ENCODE measurements around the gene GAS7. TPM values are rescaled to one million over a fixed set of nuclear protein-coding genes. Genes with fewer than 3 reads are reported as not detected.

GAS7 gene
- total and polyA plus RNA-seq, 2 experiments from 2014 or later: 1.9 to 10.7 TPM

DNA sequence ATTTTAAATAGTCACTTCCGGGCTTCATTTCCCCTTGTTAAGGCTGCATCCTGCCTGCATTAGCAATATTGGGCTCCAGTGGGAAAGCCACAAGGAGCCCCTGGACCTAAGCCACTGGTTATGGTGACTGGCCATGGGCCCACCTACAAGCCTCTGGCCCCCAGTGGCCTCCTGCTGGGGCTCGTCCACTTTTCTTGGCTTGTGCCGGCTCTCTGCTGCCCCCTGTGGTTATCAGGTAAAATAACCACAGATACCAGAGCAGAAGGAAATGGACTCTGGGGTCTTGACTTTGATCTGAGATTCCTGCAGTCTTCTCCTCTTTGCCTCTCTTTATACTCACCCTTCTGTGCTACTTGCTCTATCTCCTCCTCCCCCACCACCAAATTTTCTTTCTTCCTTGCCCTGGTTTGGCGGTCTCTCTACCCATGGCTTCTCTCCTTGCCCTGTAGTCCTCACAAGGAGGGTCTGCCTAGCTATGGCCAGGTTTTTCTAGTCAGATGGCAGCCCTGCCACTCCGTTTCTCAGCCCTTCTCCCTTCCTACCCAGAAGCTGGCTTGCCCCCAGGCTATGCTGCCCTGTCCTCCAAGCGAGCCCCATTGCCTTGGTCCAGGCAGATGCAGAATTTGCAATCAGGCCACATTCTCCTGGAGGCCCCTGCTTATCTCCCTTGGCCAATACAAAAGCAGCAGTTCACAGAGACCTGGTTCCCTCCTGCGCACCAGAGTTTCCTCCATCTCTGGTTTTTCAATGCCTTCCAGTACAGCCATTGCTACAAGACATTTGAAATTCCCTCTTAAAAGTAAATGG lies 210.4 kb downstream of the GAS7 start:
- Mint-ChIP-seq H3K9me3 (peaks cover 9% of the 10 kb centered on the region), H3K4me3 (no peak overlapping the region), H3K27me3 (ENCODE audit: insufficient read depth, low read depth, poor library complexity) (peaks cover 15% of the 10 kb centered on the region), H3K36me3 (ENCODE audit: low read depth) (peaks cover 3% of the 10 kb centered on the region; the same call in 1 of the 3 replicates), H3K27ac (no peak overlapping the region), H3K4me1 (no peaks in the 10 kb centered on the region)
- Histone ChIP-seq H3K79me2 (replicated peaks; ENCODE audit: insufficient read depth) (no peaks in the 10 kb centered on the region), H3K27me3 (ENCODE audit: insufficient read depth) (no peaks in the 10 kb centered on the region), H3K4me1 (ENCODE audit: insufficient read depth) (no peaks in the 10 kb centered on the region), H3K27ac (ENCODE audit: low read depth) (no peak overlapping the region), H3F3A (replicated peaks; ENCODE audit: low read depth) (no peaks in the 10 kb centered on the region), H3K9me2 (ENCODE audit: insufficient read depth) (no peaks in the 10 kb centered on the region), H3K4me3 (no peak overlapping the region), H2AFZ (no peak overlapping the region), H3K4me2 (no peak overlapping the region), H4K20me1 (replicated peaks; ENCODE audit: insufficient read depth) (no peaks in the 10 kb centered on the region), H3K36me3 (ENCODE audit: insufficient read depth) (no peaks in the 10 kb centered on the region)
- ATAC-seq: peak; percentile 56
- peak; percentile 68 for DNase-seq (ENCODE audit: low spot score)
- TF ChIP-seq CREB1 (CRISPR knock-in tag; IDR thresholded peaks at IDR 0.05; ENCODE audit: low read depth): no peak
- TF ChIP-seq, protein P1, sequence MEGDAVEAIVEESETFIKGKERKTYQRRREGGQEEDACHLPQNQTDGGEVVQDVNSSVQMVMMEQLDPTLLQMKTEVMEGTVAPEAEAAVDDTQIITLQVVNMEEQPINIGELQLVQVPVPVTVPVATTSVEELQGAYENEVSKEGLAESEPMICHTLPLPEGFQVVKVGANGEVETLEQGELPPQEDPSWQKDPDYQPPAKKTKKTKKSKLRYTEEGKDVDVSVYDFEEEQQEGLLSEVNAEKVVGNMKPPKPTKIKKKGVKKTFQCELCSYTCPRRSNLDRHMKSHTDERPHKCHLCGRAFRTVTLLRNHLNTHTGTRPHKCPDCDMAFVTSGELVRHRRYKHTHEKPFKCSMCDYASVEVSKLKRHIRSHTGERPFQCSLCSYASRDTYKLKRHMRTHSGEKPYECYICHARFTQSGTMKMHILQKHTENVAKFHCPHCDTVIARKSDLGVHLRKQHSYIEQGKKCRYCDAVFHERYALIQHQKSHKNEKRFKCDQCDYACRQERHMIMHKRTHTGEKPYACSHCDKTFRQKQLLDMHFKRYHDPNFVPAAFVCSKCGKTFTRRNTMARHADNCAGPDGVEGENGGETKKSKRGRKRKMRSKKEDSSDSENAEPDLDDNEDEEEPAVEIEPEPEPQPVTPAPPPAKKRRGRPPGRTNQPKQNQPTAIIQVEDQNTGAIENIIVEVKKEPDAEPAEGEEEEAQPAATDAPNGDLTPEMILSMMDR (conservative IDR thresholded peaks at IDR 0.05; ENCODE audit: low read depth in 2 of 2): peak; percentile 69 to 84
- no peak for TF ChIP-seq EZH2phosphoT487 (IDR thresholded peaks at IDR 0.05; ENCODE audit: unreplicated experiment)
- TF ChIP-seq, protein P2, sequence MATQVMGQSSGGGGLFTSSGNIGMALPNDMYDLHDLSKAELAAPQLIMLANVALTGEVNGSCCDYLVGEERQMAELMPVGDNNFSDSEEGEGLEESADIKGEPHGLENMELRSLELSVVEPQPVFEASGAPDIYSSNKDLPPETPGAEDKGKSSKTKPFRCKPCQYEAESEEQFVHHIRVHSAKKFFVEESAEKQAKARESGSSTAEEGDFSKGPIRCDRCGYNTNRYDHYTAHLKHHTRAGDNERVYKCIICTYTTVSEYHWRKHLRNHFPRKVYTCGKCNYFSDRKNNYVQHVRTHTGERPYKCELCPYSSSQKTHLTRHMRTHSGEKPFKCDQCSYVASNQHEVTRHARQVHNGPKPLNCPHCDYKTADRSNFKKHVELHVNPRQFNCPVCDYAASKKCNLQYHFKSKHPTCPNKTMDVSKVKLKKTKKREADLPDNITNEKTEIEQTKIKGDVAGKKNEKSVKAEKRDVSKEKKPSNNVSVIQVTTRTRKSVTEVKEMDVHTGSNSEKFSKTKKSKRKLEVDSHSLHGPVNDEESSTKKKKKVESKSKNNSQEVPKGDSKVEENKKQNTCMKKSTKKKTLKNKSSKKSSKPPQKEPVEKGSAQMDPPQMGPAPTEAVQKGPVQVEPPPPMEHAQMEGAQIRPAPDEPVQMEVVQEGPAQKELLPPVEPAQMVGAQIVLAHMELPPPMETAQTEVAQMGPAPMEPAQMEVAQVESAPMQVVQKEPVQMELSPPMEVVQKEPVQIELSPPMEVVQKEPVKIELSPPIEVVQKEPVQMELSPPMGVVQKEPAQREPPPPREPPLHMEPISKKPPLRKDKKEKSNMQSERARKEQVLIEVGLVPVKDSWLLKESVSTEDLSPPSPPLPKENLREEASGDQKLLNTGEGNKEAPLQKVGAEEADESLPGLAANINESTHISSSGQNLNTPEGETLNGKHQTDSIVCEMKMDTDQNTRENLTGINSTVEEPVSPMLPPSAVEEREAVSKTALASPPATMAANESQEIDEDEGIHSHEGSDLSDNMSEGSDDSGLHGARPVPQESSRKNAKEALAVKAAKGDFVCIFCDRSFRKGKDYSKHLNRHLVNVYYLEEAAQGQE (IDR thresholded peaks at IDR 0.05; ENCODE audit: unreplicated experiment): no peak
- TF ChIP-seq, protein P3, sequence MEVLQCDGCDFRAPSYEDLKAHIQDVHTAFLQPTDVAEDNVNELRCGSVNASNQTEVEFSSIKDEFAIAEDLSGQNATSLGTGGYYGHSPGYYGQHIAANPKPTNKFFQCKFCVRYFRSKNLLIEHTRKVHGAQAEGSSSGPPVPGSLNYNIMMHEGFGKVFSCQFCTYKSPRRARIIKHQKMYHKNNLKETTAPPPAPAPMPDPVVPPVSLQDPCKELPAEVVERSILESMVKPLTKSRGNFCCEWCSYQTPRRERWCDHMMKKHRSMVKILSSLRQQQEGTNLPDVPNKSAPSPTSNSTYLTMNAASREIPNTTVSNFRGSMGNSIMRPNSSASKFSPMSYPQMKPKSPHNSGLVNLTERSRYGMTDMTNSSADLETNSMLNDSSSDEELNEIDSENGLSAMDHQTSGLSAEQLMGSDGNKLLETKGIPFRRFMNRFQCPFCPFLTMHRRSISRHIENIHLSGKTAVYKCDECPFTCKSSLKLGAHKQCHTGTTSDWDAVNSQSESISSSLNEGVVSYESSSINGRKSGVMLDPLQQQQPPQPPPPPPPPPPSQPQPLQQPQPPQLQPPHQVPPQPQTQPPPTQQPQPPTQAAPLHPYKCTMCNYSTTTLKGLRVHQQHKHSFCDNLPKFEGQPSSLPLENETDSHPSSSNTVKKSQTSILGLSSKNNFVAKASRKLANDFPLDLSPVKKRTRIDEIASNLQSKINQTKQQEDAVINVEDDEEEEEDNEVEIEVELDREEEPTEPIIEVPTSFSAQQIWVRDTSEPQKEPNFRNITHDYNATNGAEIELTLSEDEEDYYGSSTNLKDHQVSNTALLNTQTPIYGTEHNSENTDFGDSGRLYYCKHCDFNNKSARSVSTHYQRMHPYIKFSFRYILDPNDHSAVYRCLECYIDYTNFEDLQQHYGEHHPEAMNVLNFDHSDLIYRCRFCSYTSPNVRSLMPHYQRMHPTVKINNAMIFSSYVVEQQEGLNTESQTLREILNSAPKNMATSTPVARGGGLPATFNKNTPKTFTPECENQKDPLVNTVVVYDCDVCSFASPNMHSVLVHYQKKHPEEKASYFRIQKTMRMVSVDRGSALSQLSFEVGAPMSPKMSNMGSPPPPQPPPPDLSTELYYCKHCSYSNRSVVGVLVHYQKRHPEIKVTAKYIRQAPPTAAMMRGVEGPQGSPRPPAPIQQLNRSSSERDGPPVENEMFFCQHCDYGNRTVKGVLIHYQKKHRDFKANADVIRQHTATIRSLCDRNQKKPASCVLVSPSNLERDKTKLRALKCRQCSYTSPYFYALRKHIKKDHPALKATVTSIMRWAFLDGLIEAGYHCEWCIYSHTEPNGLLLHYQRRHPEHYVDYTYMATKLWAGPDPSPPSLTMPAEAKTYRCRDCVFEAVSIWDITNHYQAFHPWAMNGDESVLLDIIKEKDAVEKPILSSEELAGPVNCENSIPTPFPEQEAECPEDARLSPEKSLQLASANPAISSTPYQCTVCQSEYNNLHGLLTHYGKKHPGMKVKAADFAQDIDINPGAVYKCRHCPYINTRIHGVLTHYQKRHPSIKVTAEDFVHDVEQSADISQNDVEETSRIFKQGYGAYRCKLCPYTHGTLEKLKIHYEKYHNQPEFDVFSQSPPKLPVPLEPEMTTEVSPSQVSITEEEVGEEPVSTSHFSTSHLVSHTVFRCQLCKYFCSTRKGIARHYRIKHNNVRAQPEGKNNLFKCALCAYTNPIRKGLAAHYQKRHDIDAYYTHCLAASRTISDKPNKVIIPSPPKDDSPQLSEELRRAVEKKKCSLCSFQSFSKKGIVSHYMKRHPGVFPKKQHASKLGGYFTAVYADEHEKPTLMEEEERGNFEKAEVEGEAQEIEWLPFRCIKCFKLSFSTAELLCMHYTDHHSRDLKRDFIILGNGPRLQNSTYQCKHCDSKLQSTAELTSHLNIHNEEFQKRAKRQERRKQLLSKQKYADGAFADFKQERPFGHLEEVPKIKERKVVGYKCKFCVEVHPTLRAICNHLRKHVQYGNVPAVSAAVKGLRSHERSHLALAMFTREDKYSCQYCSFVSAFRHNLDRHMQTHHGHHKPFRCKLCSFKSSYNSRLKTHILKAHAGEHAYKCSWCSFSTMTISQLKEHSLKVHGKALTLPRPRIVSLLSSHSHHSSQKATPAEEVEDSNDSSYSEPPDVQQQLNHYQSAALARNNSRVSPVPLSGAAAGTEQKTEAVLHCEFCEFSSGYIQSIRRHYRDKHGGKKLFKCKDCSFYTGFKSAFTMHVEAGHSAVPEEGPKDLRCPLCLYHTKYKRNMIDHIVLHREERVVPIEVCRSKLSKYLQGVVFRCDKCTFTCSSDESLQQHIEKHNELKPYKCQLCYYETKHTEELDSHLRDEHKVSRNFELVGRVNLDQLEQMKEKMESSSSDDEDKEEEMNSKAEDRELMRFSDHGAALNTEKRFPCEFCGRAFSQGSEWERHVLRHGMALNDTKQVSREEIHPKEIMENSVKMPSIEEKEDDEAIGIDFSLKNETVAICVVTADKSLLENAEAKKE (CRISPR knock-in tag; IDR thresholded peaks at IDR 0.05): no peak
- TF ChIP-seq STAT1 (IDR thresholded peaks at IDR 0.05; ENCODE audit: unreplicated experiment): no peak
- no peak for TF ChIP-seq EZH2 (IDR thresholded peaks at IDR 0.05; ENCODE audit: low read depth, unreplicated experiment)
- TF ChIP-seq POLR2AphosphoS5 (IDR thresholded peaks at IDR 0.05; ENCODE audit: low read depth): no peak
